ENCODE data around the gene MRAS. TPM values are rescaled to one million over a fixed set of nuclear protein-coding genes. Genes with fewer than 3 reads are reported as not detected.
A peak's percentile ranks its signal among the peaks of the same experiment; 100 is the strongest.
"Not testable (repeated sequence)": the region's sequence is repeated elsewhere in the genome, so short reads cannot be mapped to it uniquely, and the experiment has no call there.

Gene MRAS
- total RNA-seq, 1 donor from 2014 or later, result 10.1 TPM

DNA sequence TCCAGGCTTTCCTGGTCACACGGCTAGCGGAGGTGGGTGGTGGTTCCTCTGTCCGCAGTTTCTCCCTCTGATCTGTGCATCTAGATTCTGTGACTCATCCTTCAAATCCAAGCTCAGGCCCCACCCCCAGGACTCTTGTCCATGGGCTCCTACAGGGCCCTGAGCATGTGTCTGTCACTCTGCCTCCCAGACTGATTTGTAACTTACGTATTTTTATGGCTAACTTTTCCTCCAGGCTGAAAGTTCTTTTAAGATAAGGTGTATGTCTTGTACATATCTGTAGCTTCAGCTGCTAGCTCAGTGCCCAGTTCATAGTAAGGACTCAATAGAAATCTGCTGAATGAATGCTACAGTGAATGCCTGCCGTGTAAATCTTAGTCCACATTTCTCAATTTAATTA is 94.1 kb downstream of the MRAS start:
- peak in 1 of 2 donors; percentile 40 for DNase-seq (ENCODE audit: low read depth in 2 of 2)

DNA sequence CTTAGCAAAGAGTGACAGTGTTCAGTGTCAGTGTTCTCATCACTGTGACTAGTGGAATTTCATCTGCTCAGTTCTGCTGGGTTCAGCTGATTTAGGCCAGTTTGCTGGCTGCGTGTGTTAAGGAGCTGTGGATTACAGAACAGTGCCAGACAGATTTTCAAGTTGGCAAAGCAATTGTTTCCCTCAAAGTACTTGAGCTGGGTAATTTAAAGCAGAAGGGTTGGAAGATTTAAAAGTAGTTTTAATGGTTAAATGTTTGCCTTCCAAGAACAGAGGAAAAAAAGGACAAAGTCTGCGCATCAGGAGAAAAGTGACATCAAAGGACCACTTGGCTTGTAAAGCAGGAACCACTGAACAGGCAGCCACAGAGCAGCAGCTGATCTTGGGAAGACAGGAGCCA is 94.7 kb downstream of the MRAS start:
- no peak for DNase-seq (ENCODE audit: low read depth in 2 of 2)

DNA sequence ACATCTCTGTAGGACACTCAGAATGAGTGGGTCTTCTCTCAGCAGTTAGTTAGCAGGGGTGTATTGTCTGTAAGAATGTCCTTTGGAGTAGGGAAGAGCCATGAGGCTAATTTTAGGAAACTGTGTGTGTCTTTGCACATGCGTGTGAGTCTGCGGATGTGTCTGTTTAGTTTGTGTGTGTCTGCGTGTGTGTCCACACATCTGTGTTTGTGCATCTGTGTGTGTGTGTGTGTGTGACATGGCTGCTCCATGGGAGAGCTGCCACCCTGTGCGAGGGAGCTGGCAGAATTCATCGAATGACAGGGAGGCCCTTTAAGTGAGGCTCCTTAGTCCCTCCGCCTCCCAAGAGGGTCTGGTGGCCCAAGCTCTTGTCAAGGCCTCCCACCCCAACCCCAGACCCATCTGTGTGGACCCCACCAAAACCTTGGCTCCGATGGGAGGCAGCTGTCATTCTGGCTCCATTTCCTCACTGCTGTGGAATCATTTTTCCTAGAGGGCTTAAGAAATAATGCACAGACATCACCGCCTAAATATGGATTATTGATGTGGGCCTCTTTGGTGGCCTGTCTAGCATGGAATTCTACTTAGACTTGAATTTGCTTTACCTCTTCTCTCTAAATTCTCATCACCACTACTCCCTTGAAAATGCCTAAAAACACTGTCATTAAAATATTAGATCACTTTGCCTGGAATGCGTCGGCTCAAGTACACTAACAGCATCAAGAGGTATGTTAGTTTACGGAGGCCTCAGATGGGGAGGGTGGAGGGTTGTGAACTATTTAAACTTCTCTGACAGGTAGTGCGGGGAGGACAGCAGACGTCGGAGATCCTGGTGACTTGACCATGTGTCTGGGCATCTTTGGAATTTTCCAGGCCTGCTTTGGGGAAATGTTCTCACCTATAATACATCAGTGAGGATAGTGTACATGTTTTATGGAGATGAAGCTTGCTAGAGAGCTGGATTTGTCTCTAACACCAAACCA is 95.4 kb downstream of the MRAS start:
- DNase-seq (ENCODE audit: low read depth in 2 of 2), result no peak

DNA sequence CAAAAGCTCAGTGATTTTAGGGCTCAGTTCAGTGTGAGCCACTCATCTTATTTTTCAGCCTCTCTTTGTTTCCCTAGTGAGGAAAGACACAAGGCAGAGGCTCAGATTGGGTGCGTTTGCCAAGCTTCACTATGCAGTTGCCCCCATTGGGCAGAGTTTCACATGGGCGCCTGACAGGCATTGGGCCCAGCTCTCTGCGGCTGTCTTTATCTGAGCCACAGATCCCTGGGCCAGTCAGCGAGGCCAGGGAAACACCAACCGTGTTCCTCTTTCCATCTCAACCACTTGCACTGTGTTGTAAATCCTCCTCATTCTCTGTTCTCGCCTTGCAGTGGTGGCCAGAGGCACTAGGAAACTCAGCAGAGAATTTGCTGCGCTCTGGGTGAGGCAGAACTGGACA is 96.9 kb downstream of the MRAS start:
- no peak for DNase-seq (ENCODE audit: low read depth in 2 of 2)

GRCh38 chr3:138445654-138446053 is 97.3 kb downstream of the MRAS start:
- DNase-seq (ENCODE audit: low read depth in 2 of 2), result no peak

- DNase-seq (ENCODE audit: low read depth in 2 of 2), result no peak
These were observed 100.3 kb downstream of the MRAS start for GRCh38 chr3:138448631-138449030.

- no peak for DNase-seq (ENCODE audit: low read depth in 2 of 2)
These were observed 101.1 kb downstream of the MRAS start for GRCh38 chr3:138449490-138449889.

DNA sequence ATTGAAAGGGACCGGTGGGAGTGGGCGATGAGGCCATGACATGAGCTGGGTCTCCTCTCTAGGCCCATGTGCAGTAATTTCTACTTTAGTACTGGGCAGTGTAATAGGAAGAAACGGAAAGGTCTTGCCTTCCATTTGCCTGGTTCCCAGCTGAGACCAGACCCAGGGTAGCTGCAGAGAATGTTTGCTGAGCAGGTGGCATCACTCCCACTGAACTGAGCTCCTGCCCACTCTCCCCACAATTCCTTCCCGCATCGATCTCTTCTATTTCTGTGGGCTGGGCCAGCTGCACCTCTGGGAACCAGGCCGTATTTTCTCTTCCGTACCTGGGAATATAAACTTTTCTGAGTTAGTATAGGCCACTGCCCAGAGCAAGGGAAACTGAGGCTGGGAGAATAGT is 101.8 kb downstream of the MRAS start:
- DNase-seq (ENCODE audit: low read depth in 2 of 2), result no peak

- no peak for DNase-seq (ENCODE audit: low read depth in 2 of 2)
These were observed 102.5 kb downstream of the MRAS start for GRCh38 chr3:138450704-138451424.

GRCh38 chr3:138451595-138452162 is 103.3 kb downstream of the MRAS start:
- no peak for DNase-seq (ENCODE audit: low read depth in 2 of 2)

DNA sequence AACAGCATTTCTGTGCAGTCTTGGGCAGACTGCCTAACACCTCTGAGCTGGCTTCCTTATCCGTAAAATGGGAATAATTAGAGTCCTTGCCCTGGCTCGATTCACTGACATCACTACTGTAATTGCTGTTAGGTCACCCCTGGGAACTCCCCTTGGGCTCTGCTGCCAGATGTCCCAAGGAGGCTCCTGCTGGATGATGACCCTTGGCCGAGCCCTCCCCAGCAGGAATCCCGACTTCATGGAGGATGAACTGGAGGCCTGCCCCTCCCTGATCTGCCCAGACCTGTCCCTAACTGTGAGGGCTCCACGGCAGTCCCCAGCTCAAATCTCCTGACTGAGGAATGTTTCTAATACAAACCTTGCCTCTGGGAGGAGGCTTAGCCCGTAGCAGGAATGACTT is 104.1 kb downstream of the MRAS start:
- peak in 1 of 2 donors; percentile 21 for DNase-seq (ENCODE audit: low read depth in 2 of 2)

- DNase-seq (ENCODE audit: low read depth in 2 of 2), result not testable (repeated sequence)
These were observed 105.6 kb downstream of the MRAS start for GRCh38 chr3:138453940-138454339.

Other genes starting within 250 kb of the MRAS start
- gene DZIP1L, start 233.0 kb upstream of the MRAS start, total RNA-seq, result 0.60 and 1.7 TPM in 2 replicates
- not detected in 2 replicates for gene A4GNT, start 216.2 kb upstream of the MRAS start, total RNA-seq
- 10.5 and 14.5 TPM in 2 replicates for gene DBR1, start 173.7 kb upstream of the MRAS start, total RNA-seq
- gene ARMC8, start 161.3 kb upstream of the MRAS start, total RNA-seq, result 36.4 and 42.1 TPM in 2 replicates
- gene NME9, start 18.7 kb upstream of the MRAS start, total RNA-seq, result under 0.01 and 0.22 TPM in 2 replicates
- gene ESYT3, start 86.0 kb downstream of the MRAS start, total RNA-seq, result not detected in 2 replicates
- gene CEP70, start 245.7 kb downstream of the MRAS start, total RNA-seq, result 7.6 and 13.9 TPM in 2 replicates

Data from lung microvascular endothelial cell (primary cell).